SK-N-SH (cell line): ENCODE measurements around the gene SOX10. TPM values are rescaled to one million over a fixed set of nuclear protein-coding genes. Genes with fewer than 3 reads are reported as not detected.

Experiments used
- CTCF ChIA-PET: fragments of 300-600, 350-600 bp; formaldehyde crosslinking; extraction: SDS; loops from one replicate; lab custom pipeline; 2021; lab: Yijun Ruan, JAX
- POLR2A ChIA-PET: fragments of 350-600 bp; sonication (Branson Sonifier 250); formaldehyde crosslinking; extraction: SDS; loops from one replicate; lab custom pipeline; 2020; ENCODE audit warnings: antibody characterized with exemption, inconsistent platforms; lab: Yijun Ruan, JAX
- DNase-seq: peaks from one replicate; pipeline ENCODE4 v3.0.0; 2012
- H2AFZ ChIP-seq: fragments of 200-600 bp; sonication (generic); 2 replicates; pipeline ENCODE4 v1.8.1; 2016; ENCODE audit warnings: antibody characterized with exemption, mild to moderate bottlenecking, low read depth
- H3F3A ChIP-seq: fragments of 200-600 bp; sonication (generic); replicated peaks from 2 replicates; pipeline ENCODE3; 2016; ENCODE audit warnings: antibody characterized with exemption, mild to moderate bottlenecking; ENCODE audit not compliant: insufficient read depth
- H3K27ac ChIP-seq, 2 experiments: fragments of 200-500 bp in 1 of 2; fragments of 200-600 bp in 1 of 2; sonication (Bioruptor generic) in 1 of 2; sonication (generic), shearing (Covaris generic) in 1 of 2; 2 replicates each; pipeline versions ENCODE4 v1.5.1 to v1.6.1; 2014 to 2016; ENCODE audit warnings: low read depth in 2 of 2, inconsistent platforms in 1 of 2, low read length in 1 of 2, mild to moderate bottlenecking in 1 of 2, mixed read lengths in 1 of 2
- H3K27me3 ChIP-seq: fragments of 200-600 bp; sonication (generic), shearing (Covaris generic); 2 replicates; pipeline ENCODE4 v1.6.1; 2016; ENCODE audit warnings: mixed run types; ENCODE audit not compliant: insufficient read depth
- H3K36me3 ChIP-seq, 2 experiments: fragments of 200-500 bp in 1 of 2; fragments of 200-600 bp in 1 of 2; sonication (Bioruptor generic) in 1 of 2; sonication (generic) in 1 of 2; replicated peaks in 1 of 2; 2 replicates each; pipeline versions ENCODE3 to v1.5.1; 2014 to 2016; ENCODE audit warnings: low read length in 1 of 2, mild to moderate bottlenecking in 1 of 2; ENCODE audit not compliant: insufficient read depth in 2 of 2, control insufficient read depth in 1 of 2
- H3K4me1 ChIP-seq, 2 experiments: fragments of 200-500 bp in 1 of 2; fragments of 200-600 bp in 1 of 2; sonication (Bioruptor generic) in 1 of 2; sonication (generic), shearing (Covaris generic) in 1 of 2; 2 replicates each; pipeline versions ENCODE4 v1.5.1 to v1.6.1; 2014 to 2016; ENCODE audit warnings: low read depth in 1 of 2, low read length in 1 of 2, mixed run types in 1 of 2; ENCODE audit not compliant: insufficient read depth in 2 of 2, control insufficient read depth in 1 of 2
- H3K4me2 ChIP-seq: fragments of 200-600 bp; sonication (generic), shearing (Covaris generic); 2 replicates; pipeline ENCODE4 v1.6.1; 2017; ENCODE audit warnings: mixed run types
- H3K4me3 ChIP-seq, 2 experiments: fragments of 200-500 bp in 1 of 2; fragments of 200-600 bp in 1 of 2; sonication (Bioruptor generic) in 1 of 2; sonication (generic), shearing (Covaris generic) in 1 of 2; 2 replicates each; pipeline versions ENCODE4 v1.5.1 to v1.8.1; 2014 to 2016; ENCODE audit warnings: low read depth in 2 of 2, inconsistent platforms in 1 of 2, low read length in 1 of 2, mild to moderate bottlenecking in 1 of 2, mixed read lengths in 1 of 2, moderate library complexity in 1 of 2
- H3K79me2 ChIP-seq: fragments of 200-600 bp; sonication (generic); 2 replicates; pipeline ENCODE4 v1.8.1; 2017; ENCODE audit warnings: mild to moderate bottlenecking; ENCODE audit not compliant: insufficient read depth
- H3K9ac ChIP-seq: fragments of 200-600 bp; sonication (generic); 2 replicates; pipeline ENCODE4 v1.6.1; 2017; ENCODE audit warnings: mixed run types
- H3K9me2 ChIP-seq: fragments of 200-600 bp; sonication (generic); 2 replicates; pipeline ENCODE4 v1.6.1; 2017; ENCODE audit warnings: mixed run types
- H3K9me3 ChIP-seq: fragments of 200-600 bp; sonication (generic); 2 replicates; pipeline ENCODE4 v1.6.1; 2017; ENCODE audit warnings: mixed run types, mild to moderate bottlenecking, moderate library complexity
- H4K20me1 ChIP-seq: fragments of 200-600 bp; sonication (generic); 2 replicates; pipeline ENCODE4 v1.6.1; 2017; ENCODE audit warnings: mild to moderate bottlenecking, mixed run types; ENCODE audit not compliant: insufficient read depth
- CHD2 ChIP-seq: fragments of 150-350 bp; IDR thresholded peaks from 2 replicates; pipeline ENCODE4 v1.6.1; 2018; ENCODE audit warnings: low read length; ENCODE audit not compliant: partially characterized antibody
- EP300 ChIP-seq, 2 experiments: IDR thresholded peaks; 2 replicates each; pipeline versions ENCODE4 v1.4.0 to v1.6.1; 2012; ENCODE audit warnings: borderline replicate concordance in 1 of 2, low read depth in 1 of 2, low read length in 1 of 2
- GABPA ChIP-seq: IDR thresholded peaks from 2 replicates; pipeline ENCODE4 v1.4.0; 2012; ENCODE audit warnings: low read depth, mild to moderate bottlenecking
- IRF3 ChIP-seq: fragments of 150-350 bp; IDR thresholded peaks from 2 replicates; pipeline ENCODE4 v1.6.1; 2016; ENCODE audit warnings: mild to moderate bottlenecking, low read depth, low read length
- JUND ChIP-seq: IDR thresholded peaks from 2 replicates; pipeline ENCODE4 v1.4.0; 2012
- MXI1 ChIP-seq: IDR thresholded peaks from 2 replicates; pipeline ENCODE4 v1.6.1; 2012; ENCODE audit warnings: mild to moderate bottlenecking, low read depth, low read length, improper control_type of control experiment
- NRF1 ChIP-seq: IDR thresholded peaks from 2 replicates; pipeline ENCODE4 v1.6.1; 2012; ENCODE audit warnings: low read depth, mild to moderate bottlenecking, low read length
- PBX3 ChIP-seq: IDR thresholded peaks from 2 replicates; pipeline ENCODE4; 2012
- POLR2AphosphoS5 ChIP-seq: IDR thresholded peaks from 2 replicates; pipeline ENCODE4 v1.6.1; 2012; ENCODE audit warnings: low read depth, low read length
- RCOR1 ChIP-seq: fragments of 150-350 bp; IDR thresholded peaks from 2 replicates; pipeline ENCODE4 v1.6.1; 2017; ENCODE audit warnings: antibody characterized with exemption, low read length
- RFX5 ChIP-seq: IDR thresholded peaks from 2 replicates; pipeline ENCODE4 v1.6.1; 2012; ENCODE audit warnings: mild to moderate bottlenecking, improper control_type of control experiment, low read length
- RXRA ChIP-seq: IDR thresholded peaks from 2 replicates; pipeline ENCODE4 v1.4.0; 2012; ENCODE audit warnings: low read depth, mild to moderate bottlenecking, borderline replicate concordance
- SIN3A ChIP-seq: IDR thresholded peaks from 2 replicates; pipeline ENCODE4 v1.6.1; 2012; ENCODE audit warnings: low read depth, mild to moderate bottlenecking, low read length, moderate library complexity, borderline replicate concordance
- TAF1 ChIP-seq: IDR thresholded peaks from 2 replicates; pipeline ENCODE4 v1.6.1; 2012; ENCODE audit warnings: low read depth, mild to moderate bottlenecking, low read length, moderate library complexity, borderline replicate concordance
- TCF12 ChIP-seq: IDR thresholded peaks from 2 replicates; pipeline ENCODE4 v1.4.0; 2012
- USF1 ChIP-seq: IDR thresholded peaks from 2 replicates; pipeline ENCODE4 v1.4.0; 2012; ENCODE audit warnings: low read depth, borderline replicate concordance
- WGBS: methylation state at CpG from one replicate; pipeline ENCODE4 v1.1.6; 2017; ENCODE audit warnings: low lambda C conversion rate; 5-methylcytosine and 5-hydroxymethylcytosine counted together
- polyA plus RNA-seq, 3 experiments: library from polyadenylated mRNA; depleted of rRNA; stranded (reverse); fragments of >200 nt; gene quantifications; 2 replicates each; pipeline ENCODE4 v1.2.3, GENCODE V29; 2012

Gene SOX10
- polyA plus RNA-seq, 1 of the 3 experiments (the other 2 are of a cell fraction) = not detected

- no peaks in the 10 kb centered on the region for H3K4me1 ChIP-seq
- H3K4me3 ChIP-seq = no peak overlapping the region
- H3K9ac ChIP-seq = no peak overlapping the region
- H3K36me3 ChIP-seq = peaks cover 0 to 2% of the 10 kb centered on the region in 2 experiments
- TF ChIP-seq POLR2AphosphoS5 (no peak), IRF3 (no peak), USF1 (no peak), SIN3A (no peak)
- H3K79me2 ChIP-seq = no peaks in the 10 kb centered on the region
- no peaks in the 10 kb centered on the region for H3K9me2 ChIP-seq
- ChIA-PET POLR2A (no interaction called here), CTCF (no interaction called here)
- no peak overlapping the region for H3K4me2 ChIP-seq
- H2AFZ ChIP-seq = no peak overlapping the region
- no peaks in the 10 kb centered on the region for H3K27me3 ChIP-seq
- H4K20me1 ChIP-seq = no peaks in the 10 kb centered on the region
- DNase-seq = no peak
- 94% methylated on average over 8 of the region's 33 CpGs for WGBS
- H3K27ac ChIP-seq = no peak overlapping the region
- no peaks in the 10 kb centered on the region for H3F3A ChIP-seq
- no peaks in the 10 kb centered on the region for H3K9me3 ChIP-seq
Observed at GRCh38 chr22:37973271-37974170, 10.8 kb downstream of the SOX10 start.

GRCh38 chr22:37972527-37972926, 11.8 kb downstream of the SOX10 start:
- no peaks in the 10 kb centered on the region for H3K4me1 ChIP-seq
- peaks cover 0 to 6% of the 10 kb centered on the region in 2 experiments for H3K36me3 ChIP-seq
- H3K4me2 ChIP-seq = no peak overlapping the region
- DNase-seq = no peak
- no peaks in the 10 kb centered on the region for H3F3A ChIP-seq
- H3K27me3 ChIP-seq = no peaks in the 10 kb centered on the region
- H3K4me3 ChIP-seq = no peak overlapping the region
- TF ChIP-seq MXI1 (no peak), SIN3A (no peak), CHD2 (no peak), PBX3 (no peak), NRF1 (no peak), TAF1 (no peak), GABPA (no peak), RCOR1 (no peak), JUND (no peak), RXRA (no peak), RFX5 (no peak), TCF12 (no peak), EP300 (IDR thresholded peaks at IDR 0.05; ENCODE audit: borderline replicate concordance in 1 of 2, low read depth in 1 of 2, low read length in 1 of 2) (no peak)
- TF ChIP-seq, all 33 proteins: peak for 0
- ChIA-PET CTCF (no interaction called here), POLR2A (no interaction called here)
- Histone ChIP-seq H2AFZ (no peak overlapping the region), H4K20me1 (no peaks in the 10 kb centered on the region), H3K27ac (no peak overlapping the region), H3K9ac (no peak overlapping the region), H3K9me3 (no peaks in the 10 kb centered on the region), H3K79me2 (no peaks in the 10 kb centered on the region), H3K9me2 (no peaks in the 10 kb centered on the region)
- 100% methylated on average over 1 of the region's 3 CpGs for WGBS
